DOHH2 (cell line): ENCODE measurements around the gene SNRPD1.

Experiments used
- EZH2phosphoT487 ChIP-seq: fragments of 200-600 bp; sonication (generic); IDR thresholded peaks from 2 replicates; pipeline ENCODE4 v1.6.1; 2017; ENCODE audit warnings: borderline replicate concordance, mild to moderate bottlenecking, antibody characterized with exemption, low read length, moderate library complexity, mixed read lengths
- TF ChIP-seq, protein P1 (sequence below): fragments of 200-600 bp; sonication (generic); IDR thresholded peaks from one replicate; pipeline ENCODE4 v1.5.1; 2014; ENCODE audit warnings: antibody characterized with exemption, mild to moderate bottlenecking, low read depth, low read length; ENCODE audit not compliant: poor library complexity, severe bottlenecking

DNA sequence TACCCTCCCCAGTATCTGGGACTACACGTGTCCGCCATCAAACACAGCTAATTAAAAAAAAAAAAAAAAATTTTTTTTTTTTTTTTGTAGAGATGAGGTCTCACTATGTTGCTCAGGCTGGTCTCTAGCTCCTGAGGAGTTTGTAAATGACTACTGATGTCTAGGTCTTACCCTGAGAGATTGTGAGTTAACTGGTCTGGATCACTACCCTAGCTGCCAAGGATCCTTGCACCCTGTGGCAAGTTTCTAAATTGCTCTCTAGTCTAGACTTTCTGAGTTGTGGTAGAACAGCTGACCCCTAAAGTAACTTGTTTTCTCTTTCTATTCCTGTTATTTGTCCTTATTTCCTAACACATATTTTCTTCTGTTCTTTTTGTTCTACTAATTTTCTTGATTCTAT is 48.0 kb downstream of the SNRPD1 start:
- TF ChIP-seq, protein P1, sequence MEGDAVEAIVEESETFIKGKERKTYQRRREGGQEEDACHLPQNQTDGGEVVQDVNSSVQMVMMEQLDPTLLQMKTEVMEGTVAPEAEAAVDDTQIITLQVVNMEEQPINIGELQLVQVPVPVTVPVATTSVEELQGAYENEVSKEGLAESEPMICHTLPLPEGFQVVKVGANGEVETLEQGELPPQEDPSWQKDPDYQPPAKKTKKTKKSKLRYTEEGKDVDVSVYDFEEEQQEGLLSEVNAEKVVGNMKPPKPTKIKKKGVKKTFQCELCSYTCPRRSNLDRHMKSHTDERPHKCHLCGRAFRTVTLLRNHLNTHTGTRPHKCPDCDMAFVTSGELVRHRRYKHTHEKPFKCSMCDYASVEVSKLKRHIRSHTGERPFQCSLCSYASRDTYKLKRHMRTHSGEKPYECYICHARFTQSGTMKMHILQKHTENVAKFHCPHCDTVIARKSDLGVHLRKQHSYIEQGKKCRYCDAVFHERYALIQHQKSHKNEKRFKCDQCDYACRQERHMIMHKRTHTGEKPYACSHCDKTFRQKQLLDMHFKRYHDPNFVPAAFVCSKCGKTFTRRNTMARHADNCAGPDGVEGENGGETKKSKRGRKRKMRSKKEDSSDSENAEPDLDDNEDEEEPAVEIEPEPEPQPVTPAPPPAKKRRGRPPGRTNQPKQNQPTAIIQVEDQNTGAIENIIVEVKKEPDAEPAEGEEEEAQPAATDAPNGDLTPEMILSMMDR = no peak
- TF ChIP-seq EZH2phosphoT487 = no peak
